NOMO-1 (cell line): Measurements from ENCODE around the gene SUPT3H.
A peak's percentile ranks its signal among the peaks of the same experiment; 100 is the strongest.

ENCODE experiments used
- DNase-seq, 2 experiments: peaks; one replicate each; lab custom pipeline; 2025; ENCODE audit not compliant: unreplicated experiment in 2 of 2; lab: John Stamatoyannopoulos, UW

The SUPT3H gene

GRCh38 chr6:44779130-44779826 is 598.5 kb downstream of the SUPT3H start:
- peak; percentile 62 to 92 for DNase-seq
